Heart left ventricle (tissue), 16 donors: ENCODE measurements around the gene PARD3. TPM values are rescaled to one million over a fixed set of nuclear protein-coding genes. Genes with fewer than 3 reads are reported as not detected.

Experiments used
- ATAC-seq, 4 donors: fragments of 200-7000 bp; cut with Tn5 transposase; one replicate each; pipeline ENCODE4 v1.9.1; 2020 to 2022; ENCODE audit warnings: moderate library complexity in 4 of 4, mild to moderate bottlenecking in 3 of 4, moderate number of reproducible peaks in 1 of 4
- DNase-seq, 5 donors: peaks; one replicate each; pipeline ENCODE4 v3.0.0-alpha.2; 2020
- H3K27ac ChIP-seq, 12 donors: fragments of 200-600 bp; sonication (generic) in 4 of 12; one replicate each; pipeline versions ENCODE4 v1.5.0 to v1.8.0; 2016 to 2022; ENCODE audit warnings: mild to moderate bottlenecking in 2 of 12
- H3K27me3 ChIP-seq, 9 donors: fragments of 200-600 bp; sonication (generic) in 2 of 9; one replicate each; pipeline versions ENCODE4 v1.5.1 to v1.8.0; 2016 to 2022; ENCODE audit warnings: mild to moderate bottlenecking in 3 of 9
- H3K36me3 ChIP-seq, 9 donors: fragments of 200-600 bp; sonication (generic) in 2 of 9; one replicate each; pipeline versions ENCODE4 v1.5.0 to v1.8.0; 2018 to 2022; ENCODE audit warnings: mild to moderate bottlenecking in 2 of 9
- H3K4me1 ChIP-seq, 12 donors: fragments of 200-600 bp; sonication (generic) in 4 of 12; one replicate each; pipeline versions ENCODE4 v1.5.0 to v1.8.0; 2016 to 2022; ENCODE audit warnings: mild to moderate bottlenecking in 3 of 12
- H3K4me3 ChIP-seq, 12 donors: fragments of 200-600 bp; sonication (generic) in 4 of 12; one replicate each; pipeline versions ENCODE4 v1.5.0 to v1.8.0; 2017 to 2022; ENCODE audit warnings: mild to moderate bottlenecking in 9 of 12, moderate library complexity in 4 of 12
- H3K9me3 ChIP-seq, 12 donors: fragments of 200-600 bp; sonication (generic) in 4 of 12; one replicate each; pipeline versions ENCODE4 v1.5.0 to v1.8.0; 2016 to 2022; ENCODE audit warnings: mild to moderate bottlenecking in 1 of 12
- POLR2A ChIP-seq, 2 donors: fragments of 450-650 bp; IDR thresholded peaks; one replicate each; pipeline ENCODE4 v1.6.1; 2017; ENCODE audit warnings: antibody characterized with exemption in 2 of 2, mild to moderate bottlenecking in 2 of 2, moderate library complexity in 2 of 2
- WGBS, 4 donors: extraction: QIAGEN DNeasy Blood & Tissue Kit in 2 of 4; methylation state at CpG; one replicate each; pipeline versions ENCODE4 v1.1.5 to v1.1.7; 2013 to 2018; 5-methylcytosine and 5-hydroxymethylcytosine counted together
- intact Hi-C, 10 donors: fragments of 100-400 bp; cut with DNase I; formaldehyde crosslinking; loops; one replicate each; pipeline versions ENCODE4 v1.11.1 to v1.14.2; 2022
- polyA plus RNA-seq, 2 donors: library from polyadenylated mRNA; stranded (reverse); fragments of 200-250 nt; gene quantifications; one replicate each; pipeline ENCODE4 v1.2.3, GENCODE V29; 2013
- total RNA-seq, 9 donors: library from RNA; depleted of rRNA in 2 of 9; stranded (reverse); fragments of >200 nt in 2 of 9; fragmentation: NEBNext Ultra II Directional in 3 of 9; extraction: Animal tissue kit (Norgen Biotek cat#: 25700) in 3 of 9; gene quantifications; one replicate each; pipeline versions ENCODE4 v1.1.0 to v1.2.4, GENCODE V29; 2016 to 2023
- TF ChIP-seq, protein P1 (sequence below), 12 donors: fragments of 200-600 bp; sonication (generic) in 4 of 12; IDR thresholded peaks; one replicate each; pipeline versions ENCODE4 v1.5.0 to v1.8.0; 2018 to 2022; ENCODE audit warnings: antibody characterized with exemption in 12 of 12, mild to moderate bottlenecking in 5 of 12
- donor health status: ischemic (EF 13 %, LVEDD 7.1; RV severe dilation, severe dysfunction).
- donor health status: healthy with polysubstance abuse.
- donor health status: DM: no; HTN: yes; CAD: no.
- donor health status: DM: no; HTN: no; CAD: no.
- donor health status: ischemic (EF 25% LVEDD 6.9; RV normal size, moderate dysfunction).
- donor health status: ischemic (EF 25% LVEDD 5.7; RV mildly dilated, moderate dysfunction).
- donor health status: healthy.
- donor health status: DM: yes; HTN: yes; CAD: no.
- donor health status: ischemic (EF 35%, LVEDD 5.7; RV mildly dilated, moderate dysfunction).
- donor health status: nonischemic (EF 11% LVEDD 7.7; RV severe dilation, severe dysfunction).
- donor health status: DM: yes; HTN: yes; CAD: no.
- donor health status: PGD.
- donor health status: ischemic (EF 29% LVEDD 5.4; RV normal size, mild dysfunction).
- donor health status: nonischemic (EF 23%, LVEDD 6.1; RV moderate dilation, normal function).

The PARD3 gene
- total and polyA plus RNA-seq, 11 donors, result 24.8 to 69.7 (median 33.1) TPM

DNA sequence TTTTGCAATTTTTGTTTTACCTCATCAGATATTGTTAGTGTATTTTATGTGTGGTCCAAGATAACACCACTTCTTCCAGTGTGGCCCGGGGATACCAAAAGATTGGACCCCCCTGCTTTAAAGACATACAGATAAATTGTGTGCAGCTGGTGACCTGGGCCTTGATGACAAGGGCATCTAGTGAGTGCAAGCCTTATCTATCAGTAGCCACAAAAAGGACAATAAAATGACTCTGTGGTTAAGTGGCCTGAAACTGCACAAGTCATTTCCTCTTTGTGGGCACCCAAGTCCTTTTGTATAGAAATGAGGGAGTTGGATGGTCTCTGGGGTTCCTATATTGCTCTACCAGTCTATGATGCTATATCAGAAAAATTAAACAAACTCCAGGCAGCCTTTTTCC lies 98.1 kb downstream of the PARD3 start:
- intact Hi-C loops, result no loop called here
- ATAC-seq (no peak), DNase-seq (no peak)
- H3K27ac ChIP-seq, result no peak overlapping the region
- no peaks in the 10 kb centered on the region for H3K36me3 ChIP-seq
- H3K27me3 ChIP-seq, result peaks cover 0 to 2% (median 0%) of the 10 kb centered on the region in 9 donors
- 23 to 50% (median 33%) methylated on average over 1 of the region's 1 CpG for WGBS, 4 donors
- no peak for TF ChIP-seq POLR2A (IDR thresholded peaks at IDR 0.05)
- TF ChIP-seq, protein P1, sequence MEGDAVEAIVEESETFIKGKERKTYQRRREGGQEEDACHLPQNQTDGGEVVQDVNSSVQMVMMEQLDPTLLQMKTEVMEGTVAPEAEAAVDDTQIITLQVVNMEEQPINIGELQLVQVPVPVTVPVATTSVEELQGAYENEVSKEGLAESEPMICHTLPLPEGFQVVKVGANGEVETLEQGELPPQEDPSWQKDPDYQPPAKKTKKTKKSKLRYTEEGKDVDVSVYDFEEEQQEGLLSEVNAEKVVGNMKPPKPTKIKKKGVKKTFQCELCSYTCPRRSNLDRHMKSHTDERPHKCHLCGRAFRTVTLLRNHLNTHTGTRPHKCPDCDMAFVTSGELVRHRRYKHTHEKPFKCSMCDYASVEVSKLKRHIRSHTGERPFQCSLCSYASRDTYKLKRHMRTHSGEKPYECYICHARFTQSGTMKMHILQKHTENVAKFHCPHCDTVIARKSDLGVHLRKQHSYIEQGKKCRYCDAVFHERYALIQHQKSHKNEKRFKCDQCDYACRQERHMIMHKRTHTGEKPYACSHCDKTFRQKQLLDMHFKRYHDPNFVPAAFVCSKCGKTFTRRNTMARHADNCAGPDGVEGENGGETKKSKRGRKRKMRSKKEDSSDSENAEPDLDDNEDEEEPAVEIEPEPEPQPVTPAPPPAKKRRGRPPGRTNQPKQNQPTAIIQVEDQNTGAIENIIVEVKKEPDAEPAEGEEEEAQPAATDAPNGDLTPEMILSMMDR (IDR thresholded peaks at IDR 0.05), result no peak
- no peak overlapping the region for H3K4me3 ChIP-seq
- peaks cover 0 to 46% (median 17%) of the 10 kb centered on the region in 12 donors for H3K4me1 ChIP-seq
- no peaks in the 10 kb centered on the region for H3K9me3 ChIP-seq

DNA sequence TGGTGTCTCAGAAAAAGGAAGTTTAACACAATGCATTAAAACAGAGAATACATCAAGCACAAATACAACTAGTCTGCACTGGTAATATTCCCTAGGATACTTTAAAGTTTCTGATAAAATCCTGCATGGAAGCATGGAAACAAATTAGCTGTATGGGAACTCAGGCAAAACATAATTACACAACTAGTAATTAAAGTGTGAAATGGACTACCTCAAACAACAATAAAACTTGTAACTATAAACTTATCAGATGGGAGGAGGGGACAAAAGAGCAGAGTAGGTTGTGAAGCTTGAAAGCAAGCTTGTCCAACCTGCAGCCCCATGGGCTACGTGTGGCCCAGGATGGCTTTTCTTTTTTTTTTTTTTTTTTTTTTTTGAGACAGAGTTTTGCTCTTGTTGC lies 98.9 kb downstream of the PARD3 start:
- Histone ChIP-seq H3K9me3 (no peaks in the 10 kb centered on the region), H3K4me3 (no peak overlapping the region), H3K4me1 (peaks cover 0 to 50% (median 22%) of the 10 kb centered on the region in 12 donors), H3K27ac (no peak overlapping the region), H3K36me3 (no peaks in the 10 kb centered on the region), H3K27me3 (peaks cover 0 to 2% (median 0%) of the 10 kb centered on the region in 9 donors)
- no peak for TF ChIP-seq POLR2A (IDR thresholded peaks at IDR 0.05)
- TF ChIP-seq, protein P1 (IDR thresholded peaks at IDR 0.05), result no peak
- intact Hi-C loops, result no loop called here
- ATAC-seq (no peak), DNase-seq (no peak)
- 73 to 82% (median 78%) methylated on average over 1 of the region's 1 CpG for WGBS, 4 donors

DNA sequence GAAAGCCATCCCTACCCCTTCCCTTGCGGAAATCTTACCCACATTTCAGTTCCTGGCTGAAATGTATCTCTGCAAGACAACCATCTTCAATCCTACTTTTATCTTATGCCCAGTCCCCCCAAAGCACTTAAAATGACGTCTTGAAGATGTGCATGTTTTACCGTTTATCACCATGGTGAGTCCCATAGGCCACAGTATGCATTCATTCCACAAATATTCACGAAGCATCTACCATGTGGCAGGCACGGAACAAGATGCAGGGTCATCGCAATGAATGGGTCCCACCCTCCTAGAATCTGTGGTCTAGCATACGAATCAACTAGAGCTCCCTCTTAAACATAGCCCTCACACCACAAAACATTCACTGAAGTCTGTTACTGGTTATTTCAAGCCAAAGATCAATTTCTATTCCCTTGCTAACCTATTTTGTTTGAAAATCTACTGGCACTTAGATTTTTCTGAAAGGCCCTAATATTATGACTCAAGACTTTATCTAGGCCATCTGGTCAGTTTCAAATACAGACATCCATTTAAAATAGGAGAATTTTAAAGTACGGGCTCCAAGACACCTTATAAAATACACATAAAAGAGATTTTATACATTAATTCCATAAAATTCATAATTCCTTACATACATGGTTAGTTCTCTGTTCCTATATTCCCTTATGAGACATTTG lies 99.4 kb downstream of the PARD3 start:
- WGBS, 4 donors, result 93 to 95% (median 94%) methylated on average over 8 of the region's 8 CpGs
- TF ChIP-seq POLR2A (IDR thresholded peaks at IDR 0.05), result no peak
- TF ChIP-seq, protein P1 (IDR thresholded peaks at IDR 0.05), result no peak
- Histone ChIP-seq H3K27ac (no peak overlapping the region), H3K9me3 (no peaks in the 10 kb centered on the region), H3K27me3 (peaks cover 0 to 2% (median 0%) of the 10 kb centered on the region in 9 donors), H3K4me1 (peaks cover 0 to 56% (median 26%) of the 10 kb centered on the region in 12 donors), H3K36me3 (no peaks in the 10 kb centered on the region), H3K4me3 (no peak overlapping the region)
- DNase-seq, result no peak
- no peak for ATAC-seq
- intact Hi-C loops, result no loop called here

DNA sequence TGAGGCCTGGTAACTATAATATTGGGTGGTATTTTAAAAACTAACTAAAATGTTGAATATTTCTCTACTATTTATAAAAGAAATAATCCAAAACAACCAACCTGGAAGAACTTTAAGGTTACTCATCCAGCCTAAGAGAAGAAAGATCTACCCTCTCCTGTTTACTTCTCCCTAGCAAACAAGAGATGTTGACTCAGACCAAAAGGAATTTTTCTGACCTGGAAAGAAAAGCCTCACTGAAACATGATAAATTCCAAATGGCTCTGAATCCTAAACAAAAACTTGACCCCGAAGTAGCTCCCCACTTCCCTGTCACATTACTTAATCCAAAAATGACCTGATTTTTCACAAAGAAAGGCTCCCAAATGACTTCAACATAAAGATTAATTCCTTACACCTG lies 101.2 kb downstream of the PARD3 start:
- ATAC-seq (no peak), DNase-seq (no peak)
- 65 to 87% (median 82%) methylated on average over 1 of the region's 1 CpG for WGBS, 4 donors
- no peaks in the 10 kb centered on the region for H3K9me3 ChIP-seq
- peaks cover 4 to 62% (median 26%) of the 10 kb centered on the region in 12 donors for H3K4me1 ChIP-seq
- no peak overlapping the region for H3K4me3 ChIP-seq
- TF ChIP-seq POLR2A (IDR thresholded peaks at IDR 0.05), result no peak
- TF ChIP-seq, protein P1 (IDR thresholded peaks at IDR 0.05), result no peak
- peaks cover 0 to 2% (median 0%) of the 10 kb centered on the region in 9 donors for H3K27me3 ChIP-seq
- no peaks in the 10 kb centered on the region for H3K36me3 ChIP-seq
- intact Hi-C loops, result no loop called here
- no peak overlapping the region for H3K27ac ChIP-seq
